HG03159 (cell line): Measurements from ENCODE around the gene CAMSAP1.

Experiments used
- ATAC-seq: cut with Tn5 transposase; IDR thresholded peaks from one replicate; pipeline ENCODE4 v1.9.1; 2021; ENCODE audit warnings: mild to moderate bottlenecking, moderate library complexity; ENCODE audit not compliant: unreplicated experiment

Gene CAMSAP1

DNA sequence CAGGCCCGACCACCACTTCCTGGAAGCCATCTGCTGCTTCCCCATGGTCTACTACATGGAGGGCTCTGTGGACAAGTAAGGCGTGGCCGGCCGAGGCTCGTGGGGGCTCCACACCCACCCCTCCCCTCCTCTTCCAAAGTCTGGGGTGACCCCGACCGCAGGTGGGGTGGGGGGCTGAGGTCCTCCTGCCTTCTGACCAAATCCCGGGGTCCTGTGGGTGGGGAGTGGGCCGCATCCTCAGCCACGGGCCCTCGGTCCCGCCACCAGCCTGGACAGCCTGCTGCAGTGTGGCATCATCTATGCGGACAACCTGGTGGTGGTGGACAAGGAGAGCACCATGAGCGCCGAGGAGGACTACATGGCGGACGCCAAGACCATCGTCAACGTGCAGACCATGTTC is 128.9 kb downstream of the CAMSAP1 start:
- no peak for ATAC-seq

DNA sequence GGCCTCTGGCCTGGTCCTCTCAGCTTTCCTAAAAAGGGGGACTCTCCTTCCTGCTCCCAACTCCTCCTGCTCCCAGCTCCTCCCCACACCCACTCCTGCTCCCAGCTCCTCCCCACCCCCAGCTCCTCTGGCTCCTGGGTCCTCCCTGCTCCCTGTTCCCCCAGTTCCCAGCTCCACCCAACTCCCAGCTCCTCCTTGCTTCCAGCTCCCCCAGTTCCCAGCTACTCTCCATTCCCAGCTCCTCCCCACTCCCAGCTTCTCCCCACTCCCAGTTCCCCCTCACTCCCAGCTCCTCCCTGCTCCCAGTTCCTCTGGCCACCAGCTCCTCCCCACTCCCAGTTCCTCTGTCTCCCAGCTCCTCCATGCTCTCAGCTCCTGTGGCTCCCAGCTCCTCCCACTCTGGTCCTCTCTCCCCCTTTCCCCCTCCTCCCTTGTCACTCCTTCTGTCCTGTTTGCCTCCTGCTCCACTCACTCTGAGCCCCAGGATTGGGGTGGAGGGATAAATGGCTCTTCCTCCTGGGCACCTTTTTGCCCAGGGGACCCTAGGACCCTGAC is 129.6 kb downstream of the CAMSAP1 start:
- no peak for ATAC-seq

GRCh38 chr9:135776893-135777622 is 130.3 kb downstream of the CAMSAP1 start:
- no peak for ATAC-seq

- ATAC-seq, result no peak
Observed at GRCh38 chr9:135775911-135776310, 131.4 kb downstream of the CAMSAP1 start.

- no peak for ATAC-seq
Observed at GRCh38 chr9:135774794-135775525, 132.4 kb downstream of the CAMSAP1 start.

DNA sequence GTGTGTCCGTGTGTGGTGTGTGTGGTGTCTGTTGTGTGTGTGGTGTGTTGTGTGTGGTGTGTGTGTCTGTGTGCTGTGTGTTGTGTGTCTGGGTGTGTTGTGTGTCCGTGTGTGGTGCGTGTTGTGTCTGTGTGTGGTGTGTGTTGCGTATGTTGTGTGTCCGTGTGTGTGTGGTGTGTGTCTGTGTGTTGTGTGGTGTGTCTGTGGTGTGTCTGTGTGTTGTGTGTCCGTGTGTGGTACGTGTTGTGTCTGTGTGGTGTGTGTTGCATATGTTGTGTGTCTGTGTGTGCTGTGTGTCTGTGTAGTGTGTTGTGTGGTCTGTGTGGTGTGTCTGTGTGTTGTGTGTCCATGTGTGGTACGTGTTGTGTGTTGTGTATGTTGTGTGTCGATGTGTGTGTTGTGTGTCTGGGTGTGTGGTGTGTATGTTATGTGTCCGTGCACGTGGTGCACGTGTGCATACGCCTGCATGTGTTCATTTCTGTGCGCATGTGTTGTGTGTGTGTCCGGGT is 133.1 kb downstream of the CAMSAP1 start:
- no peak for ATAC-seq

DNA sequence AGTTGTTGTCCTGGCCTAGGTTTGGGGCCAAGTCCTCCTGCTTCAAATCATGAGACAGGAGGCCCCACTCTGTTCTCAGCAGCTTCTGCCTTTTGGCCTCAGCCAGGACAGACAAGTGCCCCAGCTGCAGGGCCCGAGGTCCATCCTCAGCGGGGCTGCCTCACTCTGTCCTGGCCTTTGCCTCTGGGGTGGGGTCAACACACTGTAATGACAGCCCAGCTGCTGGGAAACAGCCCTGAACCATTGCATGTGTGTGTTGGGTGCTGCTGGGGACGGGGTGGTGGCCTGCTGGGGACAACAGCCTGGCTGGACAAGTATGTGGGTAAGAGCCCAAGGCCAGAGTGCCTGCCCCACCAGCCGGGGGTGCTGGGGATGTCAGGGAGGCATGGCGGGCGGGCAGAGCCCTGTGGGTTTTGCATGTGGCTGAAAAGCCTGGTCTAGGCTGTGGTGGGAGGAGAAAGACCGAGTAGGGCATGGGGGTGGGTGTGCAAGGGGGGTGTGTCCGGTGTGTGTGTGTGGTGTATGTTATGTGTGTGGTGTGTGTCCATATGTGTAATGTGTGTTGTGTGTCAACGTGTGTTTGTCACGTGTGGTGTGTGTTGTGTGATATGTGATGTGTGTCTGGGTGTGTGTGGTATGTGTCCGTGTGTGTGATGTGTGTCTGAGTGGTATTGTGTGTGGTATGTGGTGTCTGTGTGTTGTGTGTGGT is 133.7 kb downstream of the CAMSAP1 start:
- no peak for ATAC-seq

DNA sequence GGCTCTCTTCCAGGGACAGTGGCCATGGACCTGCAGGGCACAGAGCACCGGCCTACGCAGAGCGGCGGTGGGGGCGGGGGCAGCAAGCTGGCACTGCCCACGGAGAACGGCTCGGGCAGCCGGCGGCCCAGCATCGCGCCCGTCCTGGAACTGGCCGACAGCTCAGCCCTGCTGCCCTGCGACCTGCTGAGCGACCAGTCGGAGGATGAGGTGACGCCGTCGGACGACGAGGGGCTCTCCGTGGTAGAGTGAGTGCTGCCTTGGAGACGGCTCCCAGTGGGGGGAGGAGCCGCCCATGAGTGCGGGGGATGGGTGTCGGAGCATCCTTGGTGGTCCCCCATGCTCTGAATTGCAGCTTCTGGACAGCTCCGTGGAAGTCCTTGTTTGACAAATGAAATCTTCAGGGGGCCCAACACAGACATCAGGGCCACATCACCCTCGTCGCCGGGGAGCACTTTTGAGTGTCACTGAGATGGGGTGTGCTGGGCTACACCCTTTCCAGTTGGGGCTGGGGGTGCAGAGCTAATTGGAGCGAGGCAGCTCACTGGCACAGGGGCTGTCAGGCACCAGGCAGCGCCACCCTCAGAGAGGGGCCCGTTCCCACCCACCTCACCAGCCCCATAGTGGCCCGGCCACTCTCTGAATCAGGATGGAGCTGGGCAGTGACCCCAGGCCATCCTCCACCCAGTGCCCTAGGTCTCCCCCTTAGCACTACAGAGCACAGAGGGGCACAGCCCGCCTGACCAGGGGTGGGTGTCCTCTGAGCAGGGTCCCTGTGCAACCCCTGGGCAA is 134.4 kb downstream of the CAMSAP1 start:
- ATAC-seq, result no peak

DNA sequence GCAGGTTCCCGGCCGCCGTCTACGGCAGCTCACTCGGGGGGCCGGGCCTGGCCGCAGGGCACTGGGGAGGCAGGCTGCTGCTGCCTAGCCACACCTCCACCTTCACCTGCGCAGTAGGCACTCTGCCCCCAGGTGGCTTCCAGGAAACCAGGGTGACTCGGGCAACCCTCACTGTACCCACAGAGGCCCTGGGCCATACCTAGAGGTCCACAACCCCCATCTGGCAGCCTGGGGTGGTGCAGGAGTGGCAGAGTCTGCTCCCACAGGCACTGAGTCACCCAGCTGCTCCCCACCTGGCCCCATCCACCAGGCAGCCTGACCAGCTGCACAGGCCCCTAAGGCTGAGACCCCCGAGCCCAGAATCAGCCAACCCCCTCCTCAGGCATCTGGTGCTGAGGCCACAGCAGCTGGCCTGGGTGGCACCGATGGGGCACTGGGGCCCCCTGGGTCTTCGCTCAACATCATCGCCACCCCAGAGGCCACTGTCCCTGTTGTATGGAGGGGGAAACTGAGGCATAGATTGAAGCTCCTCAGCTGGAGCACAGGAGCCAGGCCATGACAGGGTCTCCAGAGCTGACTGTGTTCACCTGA is 135.2 kb downstream of the CAMSAP1 start:
- no peak for ATAC-seq

GRCh38 chr9:135771401-135772051 is 135.8 kb downstream of the CAMSAP1 start:
- no peak for ATAC-seq

GRCh38 chr9:135770771-135771170 is 136.6 kb downstream of the CAMSAP1 start:
- no peak for ATAC-seq

- no peak for ATAC-seq
Observed at GRCh38 chr9:135770203-135770535, 137.2 kb downstream of the CAMSAP1 start.

DNA sequence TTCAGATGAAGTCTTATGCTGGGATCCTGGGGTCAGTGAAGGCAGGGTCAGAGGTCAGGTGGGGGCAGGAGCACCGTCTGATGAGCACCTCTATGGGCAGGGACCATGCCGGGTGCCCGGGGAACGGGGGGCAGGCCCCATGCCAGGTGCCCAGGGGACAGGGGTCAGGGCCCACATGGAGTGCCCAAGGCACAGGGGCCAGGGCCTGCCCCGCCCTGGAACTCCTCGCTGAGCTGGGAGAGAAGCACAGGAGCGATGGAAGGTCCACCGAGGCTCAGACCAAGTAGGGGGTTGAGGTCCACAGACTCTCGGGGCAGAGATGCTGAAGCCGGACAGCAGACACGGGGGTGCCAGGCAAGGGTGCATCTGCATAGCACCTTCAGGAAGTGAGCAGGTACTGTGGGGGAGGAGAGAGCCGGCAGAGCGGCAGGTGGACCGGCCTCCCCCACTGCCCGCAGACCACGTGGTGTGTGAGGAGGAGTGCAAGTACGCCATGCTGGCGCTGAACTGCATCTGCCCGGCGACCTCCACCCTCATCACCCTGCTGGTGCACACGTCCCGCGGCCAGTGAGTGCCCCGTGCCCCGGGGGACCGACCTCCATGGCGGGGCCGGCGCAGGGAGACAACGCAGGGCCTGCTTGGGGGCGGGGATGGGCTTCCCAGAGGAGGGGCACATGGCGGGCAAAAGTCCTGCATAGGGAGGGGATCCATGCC is 137.7 kb downstream of the CAMSAP1 start:
- no peak for ATAC-seq

DNA sequence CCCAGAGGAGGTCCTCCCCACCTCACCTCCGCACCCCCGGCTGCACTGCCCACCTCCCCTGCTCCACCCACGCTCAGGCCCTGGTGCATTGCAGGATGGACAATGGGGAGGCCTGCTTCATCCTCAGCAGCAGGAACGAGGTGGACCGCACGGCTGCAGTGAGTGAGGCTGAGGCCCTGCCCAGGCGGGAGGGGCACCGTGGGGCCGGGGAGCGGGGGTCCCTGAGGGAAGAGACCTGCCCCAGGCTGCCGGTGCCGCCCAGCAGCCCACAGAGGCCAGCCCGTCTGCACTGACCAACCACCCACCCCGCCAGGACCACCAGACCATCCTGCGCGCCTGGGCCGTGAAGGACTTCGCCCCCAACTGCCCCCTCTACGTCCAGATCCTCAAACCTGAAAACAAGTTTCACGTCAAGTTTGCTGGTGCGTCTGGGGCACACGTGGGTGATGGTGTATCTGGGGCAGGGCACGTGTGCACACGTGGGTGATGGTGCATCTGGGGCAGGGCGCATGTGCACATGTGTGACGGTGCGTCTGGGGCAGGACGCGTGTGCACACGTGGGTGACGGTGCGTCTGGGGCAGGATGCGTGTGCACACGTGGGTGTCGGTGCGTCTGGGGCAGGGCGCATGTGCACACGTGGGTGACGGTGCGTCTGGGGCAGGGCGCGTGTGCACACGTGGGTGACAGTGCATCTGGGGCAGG is 138.7 kb downstream of the CAMSAP1 start:
- no peak for ATAC-seq

GRCh38 chr9:135766707-135767106 is 140.6 kb downstream of the CAMSAP1 start:
- no peak for ATAC-seq

GRCh38 chr9:135766251-135766650 is 141.1 kb downstream of the CAMSAP1 start:
- no peak for ATAC-seq

DNA sequence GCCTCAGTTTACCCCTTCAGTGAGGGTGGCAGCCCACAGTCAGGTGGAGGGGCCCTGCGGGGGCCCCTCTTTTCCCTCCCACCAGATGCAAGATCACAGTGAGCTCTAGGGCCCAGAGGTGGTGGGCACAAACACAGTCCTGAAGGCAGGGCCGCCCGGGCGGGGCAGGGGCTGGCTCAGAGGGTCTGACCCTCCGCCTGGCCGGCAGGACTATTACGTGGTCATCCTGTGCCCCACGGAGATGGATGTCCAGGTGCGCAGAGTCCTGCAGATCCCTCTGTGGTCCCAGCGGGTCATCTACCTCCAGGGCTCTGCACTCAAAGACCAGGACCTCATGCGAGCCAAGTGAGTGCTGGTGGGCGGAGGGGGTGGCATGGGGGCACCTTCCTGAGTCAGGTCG is 141.9 kb downstream of the CAMSAP1 start:
- ATAC-seq, result no peak

DNA sequence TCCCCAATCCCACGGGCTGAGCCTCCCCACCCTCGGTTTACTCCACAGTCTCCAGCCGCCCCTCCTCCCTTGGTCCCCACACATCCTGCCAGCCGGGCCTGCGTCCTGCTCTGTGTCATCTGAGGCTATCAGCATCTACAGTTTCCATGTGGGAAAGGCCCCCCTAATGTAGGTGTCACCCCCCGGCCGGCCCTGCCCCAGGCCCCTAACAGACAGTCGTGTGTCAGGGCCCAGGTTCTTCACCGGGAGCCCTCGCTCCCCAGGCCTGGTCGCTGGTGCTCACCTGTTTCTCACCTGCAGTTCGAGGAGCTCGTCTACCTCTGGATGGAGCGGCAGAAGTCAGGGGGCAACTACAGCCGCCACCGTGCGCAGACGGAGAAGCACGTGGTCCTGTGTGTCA is 142.6 kb downstream of the CAMSAP1 start:
- ATAC-seq, result no peak
